Measurements from ENCODE around the gene CDK11A.
"Not testable (repeated sequence)": the region's sequence is repeated elsewhere in the genome, so short reads cannot be mapped to it uniquely, and the experiment has no call there.

The CDK11A gene

GRCh38 chr1:1662392-1662791 lies 61.8 kb downstream of the CDK11A start:
- not testable (repeated sequence) for DNase-seq (ENCODE audit: low spot score)

GRCh38 chr1:1658583-1659549 lies 65.3 kb downstream of the CDK11A start, which contains the start of gene CDK11B:
Gene CDK11B, minus strand, starts transcription at chr1:1659004. Its CDS starts 1,519 bp downstream, at chr1:1657485.
- peak; percentile 92 for DNase-seq (ENCODE audit: low spot score)
